ENCODE data around the gene FAM111A.

The FAM111A gene

DNA sequence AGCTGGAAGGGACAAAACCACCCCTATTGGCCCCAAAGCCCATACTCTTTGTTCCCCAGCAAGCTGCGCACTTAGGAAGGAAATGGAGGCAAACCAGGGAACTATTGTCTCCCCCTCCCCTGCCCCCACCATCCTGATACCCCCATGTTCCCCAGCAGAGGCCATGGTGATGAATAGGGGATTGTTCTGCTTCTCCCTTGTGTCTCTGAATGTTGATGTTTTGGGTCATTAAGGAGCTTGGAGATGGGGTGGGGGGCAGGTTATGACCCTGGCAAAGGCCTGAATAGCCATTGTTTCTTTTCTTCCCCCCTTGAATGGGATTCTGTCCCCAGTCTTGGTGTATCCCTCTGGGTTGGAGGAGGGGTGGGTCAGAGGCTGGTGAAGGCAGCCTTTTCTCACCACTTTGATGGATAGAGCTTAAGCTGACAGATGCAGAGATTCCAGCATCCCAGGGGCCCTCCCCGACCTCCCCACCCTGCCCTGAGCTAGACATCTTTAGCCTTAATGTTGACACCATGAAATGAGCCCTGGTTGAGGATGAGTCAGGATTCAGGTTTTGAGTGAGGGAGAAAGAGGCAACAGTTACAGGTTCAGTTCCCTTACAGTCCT lies 37.6 kb downstream of the FAM111A start:
- DNase-seq (ENCODE audit: low read depth), result no peak

DNA sequence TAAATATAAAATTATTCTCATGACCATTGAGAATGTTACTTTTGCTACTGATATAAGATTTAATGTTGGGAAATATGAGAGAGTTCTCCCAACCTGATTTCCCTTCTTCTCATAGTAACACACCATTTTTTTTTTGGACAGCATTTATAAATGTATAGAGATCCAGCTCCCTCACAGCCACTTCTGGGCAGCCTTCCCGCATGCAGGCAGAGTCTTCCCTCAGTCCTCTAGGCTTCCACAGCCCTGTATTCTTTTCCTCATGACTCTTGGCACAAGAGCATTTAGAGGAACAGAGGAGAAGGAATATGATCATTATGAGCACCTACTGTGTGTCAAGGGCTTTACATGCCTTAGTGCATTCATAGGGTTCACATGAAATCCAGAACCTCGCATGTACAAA lies 38.3 kb downstream of the FAM111A start:
- DNase-seq (ENCODE audit: low read depth), result no peak

DNA sequence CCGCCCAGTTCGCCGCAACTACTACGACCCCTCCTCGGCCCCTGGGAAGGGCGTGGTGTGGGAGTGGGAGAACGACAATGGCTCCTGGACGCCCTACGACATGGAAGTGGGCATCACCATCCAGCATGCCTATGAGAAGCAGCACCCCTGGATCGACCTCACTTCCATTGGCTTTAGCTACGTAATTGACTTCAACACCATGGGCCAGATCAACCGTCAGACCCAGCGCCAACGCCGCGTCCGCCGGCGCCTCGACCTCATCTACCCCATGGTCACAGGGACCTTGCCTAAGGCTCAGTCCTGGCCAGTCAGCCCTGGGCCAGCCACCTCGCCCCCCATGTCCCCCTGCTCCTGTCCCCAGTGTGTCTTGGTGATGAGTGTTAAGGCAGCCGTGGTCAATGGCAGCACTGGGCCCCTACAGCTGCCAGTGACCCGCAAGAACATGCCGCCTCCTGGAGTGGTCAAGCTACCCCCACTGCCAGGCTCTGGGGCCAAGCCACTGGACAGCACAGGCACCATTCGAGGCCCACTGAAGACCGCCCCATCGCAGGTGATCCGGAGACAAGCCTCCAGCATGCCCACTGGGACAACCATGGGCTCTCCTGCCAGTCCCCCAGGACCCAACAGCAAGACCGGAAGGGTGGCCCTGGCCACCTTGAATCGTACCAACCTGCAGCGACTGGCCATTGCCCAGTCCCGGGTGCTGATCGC lies 39.2 kb downstream of the FAM111A start:
- no peak for DNase-seq (ENCODE audit: low read depth)

DNA sequence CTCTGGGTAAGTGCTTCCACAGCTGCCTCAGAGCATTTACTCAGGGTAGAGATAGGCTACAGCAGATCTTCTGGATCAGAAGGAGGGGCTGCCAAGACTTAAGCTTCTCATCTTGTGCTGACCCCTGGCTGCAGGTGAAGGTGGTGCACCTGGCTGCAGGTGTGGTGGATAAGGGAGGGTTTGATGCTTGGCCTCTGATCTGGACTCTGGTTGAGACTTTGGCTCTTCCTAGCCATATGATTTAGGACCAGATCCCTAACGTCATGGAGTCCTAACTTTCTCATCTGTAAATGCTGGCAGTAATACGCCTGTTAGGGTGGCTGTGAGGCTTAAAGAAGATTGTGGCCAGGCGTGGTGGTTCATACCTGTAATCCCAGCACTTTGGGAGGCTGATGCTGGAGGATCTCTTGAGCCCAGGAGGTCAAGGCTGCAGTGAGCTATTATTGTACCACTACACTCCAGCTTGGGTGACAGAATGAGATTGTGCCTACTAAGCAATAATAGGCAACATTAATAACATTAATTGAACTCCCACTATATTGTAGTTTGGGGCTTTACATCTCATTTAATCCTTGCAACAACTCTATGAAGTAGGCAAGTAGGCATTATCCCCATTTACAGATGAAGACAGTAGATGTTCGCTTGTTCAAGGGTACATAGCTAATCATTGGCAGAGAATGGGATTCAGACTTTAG lies 39.9 kb downstream of the FAM111A start:
- no peak for DNase-seq (ENCODE audit: low read depth)

DNA sequence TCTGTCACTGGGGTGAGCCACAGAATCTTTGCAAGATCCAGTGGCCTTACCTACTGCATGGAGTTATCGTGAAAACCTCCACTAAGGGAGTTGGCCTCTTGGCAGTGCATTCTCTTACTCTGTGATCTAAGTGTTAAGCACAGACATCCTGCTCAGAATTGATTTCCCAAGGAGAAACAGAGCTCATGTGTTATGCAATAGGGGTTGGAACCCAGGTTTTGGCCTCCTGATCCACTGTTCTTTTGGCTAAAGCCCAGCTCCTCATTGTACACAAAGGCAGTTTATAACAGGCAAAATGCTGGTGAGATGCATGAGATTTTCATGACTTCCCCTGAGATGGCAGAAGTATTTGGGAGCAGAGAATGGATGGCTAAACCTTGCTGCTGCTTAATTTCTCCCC lies 41.1 kb downstream of the FAM111A start:
- DNase-seq (ENCODE audit: low read depth), result no peak

DNA sequence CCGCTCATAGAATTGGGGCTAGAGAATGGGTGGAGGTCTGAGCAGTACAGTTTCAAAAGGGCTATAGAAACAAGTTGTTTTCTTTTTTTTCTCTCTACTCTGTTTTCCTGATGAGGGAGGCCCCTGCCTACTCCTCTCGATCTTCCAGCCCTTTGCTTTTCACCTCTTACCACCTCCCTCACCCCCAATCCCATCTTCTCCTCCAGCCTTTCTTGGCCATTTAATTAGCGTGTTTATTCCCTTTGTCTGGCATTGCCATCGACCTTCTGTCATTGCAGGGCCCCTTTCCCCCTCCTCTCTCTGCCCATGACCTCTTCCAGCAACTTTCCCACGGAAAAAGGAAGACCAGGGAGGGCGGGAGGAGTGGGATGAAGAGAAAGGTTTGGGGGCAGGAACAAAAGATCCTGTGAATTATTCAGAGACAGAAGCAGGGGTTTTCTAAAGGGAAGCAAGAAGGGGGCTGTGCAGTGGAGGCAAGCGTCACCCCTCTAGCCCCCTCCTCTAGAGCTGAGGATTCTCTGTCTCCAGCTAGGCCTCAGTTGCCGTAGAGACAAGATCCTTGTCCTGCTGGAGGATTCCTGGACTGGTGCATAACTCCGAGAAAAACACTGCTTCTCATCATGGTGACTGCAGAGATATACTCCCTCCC lies 42.2 kb downstream of the FAM111A start:
- DNase-seq (ENCODE audit: low read depth), result no peak

DNA sequence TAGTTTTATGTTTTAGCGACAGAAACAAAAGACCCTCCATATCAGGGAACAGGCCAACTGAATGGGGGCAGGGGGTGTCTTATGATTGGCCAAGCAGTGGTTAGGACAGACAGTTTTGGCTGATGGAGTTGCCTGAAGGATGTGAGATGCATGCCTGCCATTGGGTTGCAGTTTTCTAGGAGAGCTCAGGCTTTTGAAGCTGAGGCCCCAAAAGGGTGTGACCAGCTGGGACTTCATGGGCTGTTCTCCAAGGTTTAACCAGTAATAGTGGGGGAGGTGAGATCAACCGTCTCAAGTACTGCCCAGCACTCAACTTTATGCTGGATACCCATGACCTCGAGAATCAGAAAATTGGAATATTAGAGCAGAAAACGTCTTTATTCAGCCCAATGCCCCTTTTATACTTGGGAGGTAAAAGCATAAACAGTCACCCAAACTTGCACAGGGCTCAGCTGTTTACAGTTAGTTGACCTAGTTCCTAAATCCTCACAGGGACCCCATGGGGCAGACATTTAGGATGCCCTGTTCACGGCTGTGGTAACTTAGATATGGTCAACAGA lies 42.8 kb downstream of the FAM111A start:
- no peak for DNase-seq (ENCODE audit: low read depth)

DNA sequence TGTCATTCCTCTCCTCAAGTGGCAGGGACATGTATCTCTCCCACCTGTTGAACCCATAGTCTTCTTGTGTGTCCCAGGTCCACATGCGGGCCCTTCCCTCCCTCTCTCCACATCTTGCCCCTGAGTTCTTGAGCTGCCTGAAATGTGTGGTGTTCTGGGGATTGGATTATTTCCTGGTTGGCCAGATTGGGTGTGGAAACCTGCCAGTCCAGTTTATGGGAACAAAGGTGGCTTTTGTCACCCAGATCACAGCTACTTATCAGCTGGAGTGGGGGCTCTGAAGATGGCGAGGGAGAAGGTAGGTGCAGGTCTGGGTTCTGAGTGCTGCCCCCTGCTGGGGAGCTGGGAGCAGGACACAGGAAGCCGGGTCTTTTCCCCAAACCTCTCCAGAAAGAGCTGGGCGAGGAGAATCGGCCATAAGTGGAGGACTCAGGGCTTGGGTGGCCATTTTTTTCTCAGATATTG lies 43.5 kb downstream of the FAM111A start:
- no peak for DNase-seq (ENCODE audit: low read depth)

DNA sequence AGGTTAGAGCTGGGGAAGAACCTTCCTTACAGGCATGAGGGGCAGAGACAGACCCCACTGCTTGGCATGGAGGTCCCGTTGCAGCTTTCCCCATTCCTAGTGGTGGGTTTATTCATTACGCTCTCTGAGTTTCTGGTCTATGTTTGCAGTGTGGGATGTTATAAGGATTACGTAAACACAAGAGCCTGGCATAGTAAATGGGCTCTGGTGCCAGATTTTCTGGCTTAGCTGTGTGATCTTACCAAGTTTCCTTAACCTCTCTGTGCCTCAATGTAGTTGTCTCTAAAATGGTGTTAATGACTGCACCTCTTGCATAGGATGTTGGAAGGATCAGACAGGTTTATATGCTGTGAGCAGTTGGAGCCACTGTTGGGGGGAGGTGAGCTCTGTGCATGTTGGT lies 44.4 kb downstream of the FAM111A start:
- DNase-seq (ENCODE audit: low read depth), result no peak

DNA sequence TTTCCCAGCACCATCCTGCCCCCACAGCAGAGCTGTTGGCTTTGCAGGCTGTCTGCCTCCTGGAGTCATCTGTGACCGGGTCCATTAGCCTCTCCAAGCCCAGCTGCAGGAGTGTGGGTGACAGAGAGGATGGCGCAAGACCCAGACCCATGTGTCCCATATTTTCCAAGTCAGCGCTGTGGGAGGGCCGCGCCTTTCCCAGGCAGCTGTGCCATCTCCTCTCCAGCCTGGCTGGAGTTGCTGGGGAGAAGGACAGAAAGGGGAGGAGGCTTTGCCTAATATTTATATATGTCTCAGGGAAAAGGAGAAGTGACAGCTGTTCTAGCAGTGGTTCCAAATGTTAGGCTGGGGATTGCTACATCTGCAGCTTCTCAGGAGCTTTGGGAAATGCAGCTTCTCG lies 44.9 kb downstream of the FAM111A start:
- DNase-seq (ENCODE audit: low read depth), result no peak

DNA sequence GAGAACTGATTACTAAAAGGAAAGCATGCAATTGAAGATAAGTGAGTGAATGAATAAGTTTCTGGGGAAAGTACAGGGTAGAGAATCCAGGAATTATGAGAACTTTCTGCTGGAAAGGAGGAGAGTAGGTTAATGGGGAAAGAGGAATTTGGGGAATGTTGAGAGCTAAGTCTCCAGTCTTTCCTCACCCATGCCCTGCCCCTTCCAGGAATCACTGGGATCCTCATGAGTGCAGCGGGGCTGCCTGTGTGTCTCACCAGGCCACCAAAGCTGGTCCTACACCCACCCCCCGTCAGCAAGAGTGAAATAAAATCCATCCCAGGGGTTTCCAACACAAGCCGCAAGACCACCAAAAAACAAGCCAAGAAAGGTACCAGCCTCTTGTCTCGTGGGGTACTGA lies 46.3 kb downstream of the FAM111A start:
- DNase-seq (ENCODE audit: low read depth), result no peak

DNA sequence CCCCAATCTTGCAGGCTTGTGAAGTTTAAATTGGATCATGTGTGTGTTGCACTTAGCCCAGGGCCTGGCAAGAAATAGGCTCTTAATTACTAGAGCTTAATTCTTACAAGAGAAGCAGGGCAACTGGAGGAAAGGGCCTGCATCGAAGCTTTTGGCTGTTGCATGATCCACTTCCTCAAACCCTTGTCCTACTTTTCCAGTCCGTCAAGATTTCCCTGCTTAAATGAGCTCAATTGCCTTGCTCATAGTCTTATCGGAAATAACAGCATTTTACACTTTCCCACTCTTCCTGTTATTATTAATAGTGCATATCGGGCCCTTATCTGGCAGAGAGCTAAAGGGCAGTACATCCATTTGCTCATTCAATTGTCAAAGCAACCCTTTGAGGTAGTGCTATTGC lies 47.3 kb downstream of the FAM111A start:
- no peak for DNase-seq (ENCODE audit: low read depth)

DNA sequence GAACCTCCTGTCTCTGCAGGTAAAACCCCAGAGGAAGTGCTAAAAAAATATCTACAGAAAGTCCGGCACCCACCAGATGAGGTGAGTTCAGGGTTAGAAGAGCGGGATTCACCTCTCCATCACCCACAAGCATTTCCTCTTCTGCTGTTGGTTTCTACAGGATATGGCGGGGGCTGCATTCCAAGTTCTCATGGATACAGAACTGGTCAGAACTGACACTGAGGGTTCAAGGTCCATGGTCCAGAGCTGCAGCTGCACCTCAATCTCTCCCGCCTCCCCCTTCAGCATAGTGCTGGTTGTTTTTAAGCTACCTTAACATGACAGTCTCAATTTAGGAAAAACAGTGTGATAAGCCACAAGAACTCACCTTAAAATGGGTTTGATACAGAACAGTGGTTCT lies 48.4 kb downstream of the FAM111A start:
- no peak for DNase-seq (ENCODE audit: low read depth)

DNA sequence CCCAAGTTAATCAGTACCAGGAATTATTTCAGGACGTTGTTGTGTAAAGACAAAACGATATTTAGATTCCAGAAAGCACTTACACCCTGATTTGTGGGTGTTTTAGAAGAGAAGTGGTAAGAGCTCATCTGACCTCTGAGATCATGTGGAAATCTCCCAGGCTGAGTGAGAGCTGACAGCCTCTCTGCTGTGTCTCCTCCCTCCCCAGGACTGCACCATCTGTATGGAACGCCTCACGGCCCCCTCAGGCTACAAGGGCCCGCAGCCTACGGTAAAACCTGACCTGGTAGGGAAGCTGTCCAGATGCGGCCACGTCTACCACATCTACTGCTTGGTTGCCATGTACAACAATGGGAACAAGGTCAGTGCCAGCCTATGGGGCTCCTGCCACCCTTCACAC lies 49.2 kb downstream of the FAM111A start:
- DNase-seq (ENCODE audit: low read depth), result no peak

DNA sequence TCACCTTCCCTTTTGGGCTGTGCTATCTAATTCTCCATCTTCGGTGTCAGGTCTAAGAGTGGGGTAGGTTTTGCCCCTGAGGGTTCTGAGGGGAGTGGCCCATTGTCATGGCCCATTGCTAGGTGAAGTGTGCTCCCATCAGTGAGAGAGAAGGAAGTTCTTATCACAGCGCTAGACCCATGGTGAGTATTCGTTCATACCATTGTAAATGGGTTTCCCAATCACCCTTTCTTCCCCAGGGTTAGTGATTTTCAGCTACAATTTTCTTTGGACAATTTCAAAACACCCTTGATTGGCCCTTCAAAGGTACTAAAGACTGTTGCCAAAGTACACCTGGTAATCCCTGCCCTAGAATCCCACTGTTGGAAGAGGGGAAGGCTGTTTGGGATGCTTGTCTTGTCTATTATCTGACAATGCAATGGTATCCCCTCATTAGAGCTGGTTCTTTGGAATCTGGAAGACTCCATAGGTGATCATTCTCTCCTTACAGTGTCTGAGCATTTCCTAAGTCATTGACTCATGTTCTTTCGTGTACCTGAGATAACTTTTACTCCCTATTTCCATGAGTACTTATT lies 49.9 kb downstream of the FAM111A start:
- DNase-seq (ENCODE audit: low read depth), result no peak

DNA sequence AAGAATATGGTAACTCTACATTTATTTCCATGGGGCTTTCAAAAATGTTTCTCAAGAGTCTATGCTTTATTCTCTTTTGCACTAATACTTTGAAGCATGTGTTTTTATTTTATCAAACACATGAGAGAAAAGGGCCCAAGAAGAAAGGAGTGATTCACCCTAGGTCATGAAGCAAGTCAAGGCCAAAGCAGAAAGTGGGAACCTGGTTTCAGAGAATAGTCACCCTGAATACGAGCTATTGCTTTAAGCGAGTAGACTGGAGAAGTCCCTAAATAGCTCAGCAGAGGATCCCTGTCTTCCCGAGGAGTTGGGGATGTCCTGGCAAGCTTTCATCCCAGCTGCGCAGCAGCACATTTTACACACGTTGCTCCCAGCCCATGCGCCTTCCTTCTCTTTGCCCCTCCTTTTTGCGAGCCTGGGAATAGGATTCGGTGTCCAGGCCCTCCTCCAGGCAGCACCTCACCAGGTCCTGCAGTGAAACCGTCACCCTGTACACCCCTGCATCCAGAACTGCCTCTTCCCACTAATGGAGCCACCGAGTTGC lies 51.0 kb downstream of the FAM111A start:
- DNase-seq (ENCODE audit: low read depth), result no peak

DNA sequence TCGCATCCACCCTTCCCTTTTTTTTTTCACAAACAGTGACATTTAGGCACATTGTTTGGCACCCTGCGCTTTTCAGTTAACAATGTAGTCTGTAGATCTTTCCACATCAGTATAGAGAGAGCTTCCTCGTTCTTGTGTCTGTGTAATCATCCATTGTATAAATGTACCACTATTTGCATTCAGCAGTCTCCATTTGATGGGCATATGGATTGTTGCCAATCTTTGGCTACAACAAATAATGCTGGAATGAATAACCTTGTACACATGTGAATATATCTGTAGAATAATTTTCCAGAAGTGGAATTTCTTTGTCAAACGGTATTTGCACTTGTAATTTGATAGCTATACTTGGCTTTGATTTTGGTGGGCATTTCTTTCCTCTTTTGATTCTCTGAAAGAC lies 52.9 kb downstream of the FAM111A start:
- DNase-seq (ENCODE audit: low read depth), result no peak

DNA sequence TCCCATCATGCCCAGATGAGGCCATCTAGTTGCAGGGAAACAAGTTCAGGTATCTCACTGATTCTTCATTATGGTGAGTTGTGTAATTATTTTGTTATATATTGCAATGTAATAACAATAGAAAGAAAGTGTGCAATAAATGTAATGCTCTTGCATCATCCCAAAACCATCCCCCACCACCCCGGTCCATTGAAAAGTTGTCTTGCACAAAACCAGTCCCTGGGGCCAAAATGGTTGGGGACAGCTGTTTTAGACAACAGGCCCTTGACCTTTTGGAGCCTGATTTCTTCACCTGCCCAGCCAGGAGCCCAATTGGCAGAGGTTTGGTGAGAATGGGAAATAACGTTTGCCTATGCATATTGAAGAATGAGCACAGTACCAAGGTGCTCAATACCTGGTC lies 54.1 kb downstream of the FAM111A start:
- DNase-seq (ENCODE audit: low read depth), result no peak

DNA sequence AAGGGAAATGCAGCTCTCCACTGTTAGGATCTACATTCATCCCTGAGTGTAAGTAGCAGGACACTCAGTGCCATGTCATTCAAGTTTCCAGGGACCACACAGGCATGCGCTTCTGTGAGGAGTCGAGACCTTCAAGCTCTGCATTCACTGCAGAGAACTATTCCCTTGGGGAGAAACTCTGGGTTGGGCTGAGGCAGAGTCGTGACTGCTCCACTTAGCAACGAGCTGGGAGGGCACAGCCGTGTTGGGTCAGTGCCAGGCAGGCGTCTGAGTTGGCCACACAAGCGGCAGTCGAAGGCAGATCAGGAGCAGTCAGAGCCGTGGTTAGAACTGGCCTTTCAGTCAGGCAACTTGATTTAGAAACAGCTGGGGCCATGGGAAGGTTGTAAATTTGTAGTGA lies 55.3 kb downstream of the FAM111A start:
- no peak for DNase-seq (ENCODE audit: low read depth)

DNA sequence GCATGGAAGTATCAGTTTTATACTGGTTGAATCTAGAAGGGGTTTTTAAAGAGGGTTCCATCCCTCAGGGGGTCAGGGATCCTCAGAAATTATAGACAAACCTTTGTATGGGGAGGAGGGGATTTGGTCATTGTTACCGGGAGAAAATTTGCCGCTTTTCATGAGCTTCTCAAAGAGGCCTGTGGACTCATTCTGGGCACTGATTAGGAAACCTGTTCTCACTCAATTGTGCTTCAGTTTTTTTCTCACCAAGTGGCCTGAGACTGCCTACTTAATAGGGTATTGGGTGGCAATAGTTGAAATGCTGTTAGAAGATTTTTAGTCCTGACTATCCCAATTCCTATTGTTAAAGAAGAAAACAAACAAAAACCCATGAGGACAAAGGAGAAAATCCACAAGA lies 56.1 kb downstream of the FAM111A start:
- DNase-seq (ENCODE audit: low read depth), result no peak

DNA sequence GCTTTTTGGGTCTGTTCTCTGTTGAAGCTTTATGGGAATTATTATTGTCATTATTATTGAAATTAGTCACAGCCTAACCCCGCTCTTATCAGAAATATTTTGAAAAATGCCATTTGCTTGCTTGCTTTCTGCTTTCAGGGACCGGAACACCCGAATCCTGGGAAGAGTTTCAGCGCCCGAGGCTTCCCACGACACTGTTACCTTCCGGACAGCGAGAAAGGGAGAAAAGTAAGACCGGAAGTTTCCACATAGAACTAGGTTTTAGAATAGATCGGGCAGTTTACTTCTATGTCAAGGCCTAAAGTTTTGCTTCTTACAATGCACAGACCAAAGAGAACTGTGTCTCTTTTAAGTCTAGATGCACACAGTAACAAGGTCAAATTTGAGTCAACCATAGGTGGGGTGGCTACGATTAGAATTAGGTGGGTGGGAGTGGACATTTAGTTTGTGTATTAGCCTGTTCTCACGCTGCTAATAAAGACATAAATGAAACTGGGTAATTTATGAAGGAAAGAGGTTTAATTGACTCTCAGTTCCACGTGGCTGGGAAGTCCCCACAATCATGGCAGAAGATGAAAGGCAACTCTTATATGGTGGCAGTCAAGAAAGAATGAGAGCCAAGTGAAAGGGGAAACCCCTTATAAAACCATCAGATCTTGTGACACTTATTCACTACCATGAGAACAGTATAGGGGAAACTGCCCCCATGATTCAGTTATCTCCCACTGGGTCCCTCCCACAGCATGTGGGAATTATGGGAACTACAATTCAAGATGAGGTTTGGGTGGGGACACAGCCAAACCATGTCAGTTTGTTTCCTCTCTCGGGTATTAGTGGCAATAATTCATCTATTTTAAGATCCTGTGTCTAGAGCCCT lies 57.1 kb downstream of the FAM111A start:
- no peak for DNase-seq (ENCODE audit: low read depth)

All from stimulated activated CD8-positive, alpha-beta memory T cell treated with anti-CD3 and anti-CD28 coated beads, Interleukin-15, amount 100 ng/mL, for 24 hours (primary cell).